A549 (cell line): ENCODE results near the gene ERBB2. TPM values are rescaled to one million over a fixed set of nuclear protein-coding genes. Genes with fewer than 3 reads are reported as not detected.

Source experiments
- ATOH8 ChIP-seq: fragments of 250-450 bp; sonication (Bioruptor Pico); IDR thresholded peaks from 2 replicates; pipeline ENCODE4 v1.5.0; 2020; ENCODE audit warnings: low read depth, mild to moderate bottlenecking, moderate library complexity
- CBX8 ChIP-seq: fragments of 200-600 bp; sonication (generic); IDR thresholded peaks from 2 replicates; pipeline ENCODE4 v1.6.1; 2016
- CHD4 ChIP-seq: fragments of 200-600 bp; sonication (generic); IDR thresholded peaks from 2 replicates; pipeline ENCODE4 v1.6.1; 2016; ENCODE audit warnings: antibody characterized with exemption, mild to moderate bottlenecking, borderline replicate concordance
- E2F6 ChIP-seq: IDR thresholded peaks from 2 replicates; pipeline ENCODE4 v1.6.1; 2012; ENCODE audit warnings: low read depth, borderline replicate concordance
- FOSB ChIP-seq: fragments of 250-450 bp; sonication (Bioruptor Pico); IDR thresholded peaks from 2 replicates; pipeline ENCODE4 v1.5.0; 2020; ENCODE audit warnings: mild to moderate bottlenecking, moderate library complexity
- GATA3 ChIP-seq: IDR thresholded peaks from 2 replicates; pipeline ENCODE4 v1.6.1; 2012; ENCODE audit warnings: borderline replicate concordance
- HDAC2 ChIP-seq: fragments of 200-600 bp; sonication (generic); IDR thresholded peaks from 2 replicates; pipeline ENCODE4 v1.6.1; 2016
- HMGXB4 ChIP-seq: fragments of 250-450 bp; sonication (Bioruptor Pico); IDR thresholded peaks from 2 replicates; pipeline ENCODE4 v1.5.0; 2021; ENCODE audit warnings: mild to moderate bottlenecking, moderate library complexity, borderline replicate concordance
- HOXA7 ChIP-seq: fragments of 250-450 bp; sonication (Bioruptor Pico); IDR thresholded peaks from 2 replicates; pipeline ENCODE4 v1.5.0; 2020; ENCODE audit warnings: mild to moderate bottlenecking, moderate library complexity
- HOXB5 ChIP-seq: fragments of 250-450 bp; sonication (Bioruptor Pico); IDR thresholded peaks from 2 replicates; pipeline ENCODE4 v1.5.0; 2020; ENCODE audit warnings: mild to moderate bottlenecking, moderate library complexity
- JUN ChIP-seq, 2 experiments: fragments of >200 bp; sonication (Bioruptor Twin); formaldehyde crosslinking; IDR thresholded peaks; 2 replicates in 1 of 2; 3 replicates in 1 of 2; pipeline ENCODE4 v1.6.1; 2016 to 2017
- JUNB ChIP-seq: fragments of >200 bp; sonication (Bioruptor Twin); formaldehyde crosslinking; IDR thresholded peaks from 2 replicates; pipeline ENCODE4 v1.6.1; 2016
- MAFK ChIP-seq: fragments of 450-650 bp; IDR thresholded peaks from 2 replicates; pipeline ENCODE4 v1.6.1; 2014; ENCODE audit not compliant: partially characterized antibody
- MYC ChIP-seq: IDR thresholded peaks from 2 replicates; pipeline ENCODE4 v1.6.1; 2012; ENCODE audit warnings: mild to moderate bottlenecking, inconsistent platforms, low read length, improper control_type of control experiment, borderline replicate concordance
- NR3C1 ChIP-seq: fragments of >200 bp; sonication (Bioruptor Twin); formaldehyde crosslinking; IDR thresholded peaks from 3 replicates; pipeline ENCODE4 v1.6.1; 2017
- PHF8 ChIP-seq: fragments of 200-600 bp; sonication (generic); IDR thresholded peaks from 2 replicates; pipeline ENCODE4 v1.6.1; 2016; ENCODE audit warnings: low read depth, mild to moderate bottlenecking, antibody characterized with exemption, moderate library complexity, borderline replicate concordance
- RAD21 ChIP-seq, 2 experiments: fragments of >200 bp in 1 of 2; sonication (Bioruptor Twin) in 1 of 2; formaldehyde crosslinking in 1 of 2; IDR thresholded peaks in 1 of 2; conservative IDR thresholded peaks in 1 of 2; 2 replicates in 1 of 2; 3 replicates in 1 of 2; pipeline ENCODE4 v1.6.1; 2012 to 2018; ENCODE audit warnings: inconsistent platforms in 1 of 2
- RCOR1 ChIP-seq: fragments of 150-350 bp; IDR thresholded peaks from 2 replicates; pipeline ENCODE4 v1.6.1; 2014; ENCODE audit warnings: antibody characterized with exemption, low read length, low read depth
- REST ChIP-seq: fragments of 200-600 bp; sonication (generic); IDR thresholded peaks from 2 replicates; pipeline ENCODE4 v1.6.1; 2016; ENCODE audit warnings: antibody characterized with exemption, mild to moderate bottlenecking, moderate library complexity
- SMC3 ChIP-seq: fragments of >200 bp; sonication (Bioruptor Twin); formaldehyde crosslinking; IDR thresholded peaks from 3 replicates; pipeline ENCODE4 v1.6.1; 2018; ENCODE audit warnings: inconsistent platforms
- SREBF2 ChIP-seq: fragments of 450-650 bp; IDR thresholded peaks from 2 replicates; pipeline ENCODE4 v1.6.1; 2014; ENCODE audit warnings: mild to moderate bottlenecking, moderate library complexity
- TFCP2L1 ChIP-seq: fragments of 250-450 bp; sonication (Bioruptor Pico); IDR thresholded peaks from 2 replicates; pipeline ENCODE4 v1.5.0; 2021; ENCODE audit warnings: mild to moderate bottlenecking
- ZC3H11A ChIP-seq: fragments of 450-650 bp; IDR thresholded peaks from 2 replicates; pipeline ENCODE4 v1.6.1; 2014; ENCODE audit warnings: antibody characterized with exemption, mild to moderate bottlenecking
- ZNF302 ChIP-seq: fragments of 250-450 bp; sonication (Bioruptor Pico); IDR thresholded peaks from 2 replicates; pipeline ENCODE4 v1.9.0; 2021; ENCODE audit warnings: inconsistent platforms, mild to moderate bottlenecking, moderate library complexity
- polyA plus RNA-seq, 4 experiments: library from polyadenylated mRNA; depleted of rRNA in 3 of 4; stranded (reverse); fragments of >200 nt; fragmentation: RNase III in 1 of 4; extraction: RNeasy Plus Mini Kit Qiagen cat#74134 plus additional on column Dnase treatment in 1 of 4; gene quantifications; 2 replicates in 3 of 4; 3 replicates in 1 of 4; pipeline ENCODE4 v1.2.3, GENCODE V29; 2011 to 2017

Gene ERBB2
- polyA plus RNA-seq, 2 of the 4 experiments (the other 2 are of a cell fraction): 22.4 to 32.0 TPM

GRCh38 chr17:39702901-39703893, 3.3 kb downstream of the ERBB2 start (continued):
- TF ChIP-seq REST: no peak
- peak; percentile 67 to 93 for TF ChIP-seq JUN (IDR thresholded peaks at IDR 0.05)
- no peak for TF ChIP-seq ATOH8 (CRISPR knock-in tag)
- TF ChIP-seq TFCP2L1: no peak
- no peak for TF ChIP-seq SREBF2
- TF ChIP-seq ZNF302 (CRISPR knock-in tag): no peak
- no peak for TF ChIP-seq PHF8
- no peak for TF ChIP-seq RCOR1
- TF ChIP-seq HOXA7 (CRISPR knock-in tag): no peak
- TF ChIP-seq CHD4: no peak
- 0 out of 3 replicates have a peak, but pooled peaks have one; percentile 7 for TF ChIP-seq SMC3
- TF ChIP-seq HMGXB4 (CRISPR knock-in tag): no peak
- peak; percentile 91 for TF ChIP-seq GATA3
- no peak for TF ChIP-seq HDAC2
- 0 out of 5 replicates have a peak, but pooled peaks of 1 of the 2 experiments have one; percentile 5 for TF ChIP-seq RAD21 (conservative IDR thresholded peaks at IDR 0.05 in 1 of 2, IDR thresholded peaks at IDR 0.05 in 1 of 2)
- TF ChIP-seq JUNB: peak; percentile 47
- TF ChIP-seq MYC: no peak
- no peak for TF ChIP-seq HOXB5 (CRISPR knock-in tag)
- no peak for TF ChIP-seq MAFK
- TF ChIP-seq E2F6: no peak
- TF ChIP-seq FOSB (CRISPR knock-in tag): no peak
- no peak for TF ChIP-seq NR3C1
- no peak for TF ChIP-seq ZC3H11A
- no peak for TF ChIP-seq CBX8
